SK-N-SH (cell line): Measurements from ENCODE around the gene JMJD8. TPM values are rescaled to one million over a fixed set of nuclear protein-coding genes. Genes with fewer than 3 reads are reported as not detected.

Experiments
- CTCF ChIA-PET: fragments of 300-600, 350-600 bp; formaldehyde crosslinking; extraction: SDS; loops from one replicate; lab custom pipeline; 2021; lab: Yijun Ruan, JAX
- POLR2A ChIA-PET: fragments of 350-600 bp; sonication (Branson Sonifier 250); formaldehyde crosslinking; extraction: SDS; loops from one replicate; lab custom pipeline; 2020; ENCODE audit warnings: antibody characterized with exemption, inconsistent platforms; lab: Yijun Ruan, JAX
- DNase-seq: peaks from one replicate; pipeline ENCODE4 v3.0.0; 2012
- H2AFZ ChIP-seq: fragments of 200-600 bp; sonication (generic); 2 replicates; pipeline ENCODE4 v1.8.1; 2016; ENCODE audit warnings: antibody characterized with exemption, mild to moderate bottlenecking, low read depth
- H3F3A ChIP-seq: fragments of 200-600 bp; sonication (generic); replicated peaks from 2 replicates; pipeline ENCODE3; 2016; ENCODE audit warnings: antibody characterized with exemption, mild to moderate bottlenecking; ENCODE audit not compliant: insufficient read depth
- H3K27ac ChIP-seq, 2 experiments: fragments of 200-500 bp in 1 of 2; fragments of 200-600 bp in 1 of 2; sonication (Bioruptor generic) in 1 of 2; sonication (generic), shearing (Covaris generic) in 1 of 2; 2 replicates each; pipeline versions ENCODE4 v1.5.1 to v1.6.1; 2014 to 2016; ENCODE audit warnings: low read depth in 2 of 2, inconsistent platforms in 1 of 2, low read length in 1 of 2, mild to moderate bottlenecking in 1 of 2, mixed read lengths in 1 of 2
- H3K27me3 ChIP-seq: fragments of 200-600 bp; sonication (generic), shearing (Covaris generic); 2 replicates; pipeline ENCODE4 v1.6.1; 2016; ENCODE audit warnings: mixed run types; ENCODE audit not compliant: insufficient read depth
- H3K36me3 ChIP-seq, 2 experiments: fragments of 200-500 bp in 1 of 2; fragments of 200-600 bp in 1 of 2; sonication (Bioruptor generic) in 1 of 2; sonication (generic) in 1 of 2; replicated peaks in 1 of 2; 2 replicates each; pipeline versions ENCODE3 to v1.5.1; 2014 to 2016; ENCODE audit warnings: low read length in 1 of 2, mild to moderate bottlenecking in 1 of 2; ENCODE audit not compliant: insufficient read depth in 2 of 2, control insufficient read depth in 1 of 2
- H3K4me1 ChIP-seq, 2 experiments: fragments of 200-500 bp in 1 of 2; fragments of 200-600 bp in 1 of 2; sonication (Bioruptor generic) in 1 of 2; sonication (generic), shearing (Covaris generic) in 1 of 2; 2 replicates each; pipeline versions ENCODE4 v1.5.1 to v1.6.1; 2014 to 2016; ENCODE audit warnings: low read depth in 1 of 2, low read length in 1 of 2, mixed run types in 1 of 2; ENCODE audit not compliant: insufficient read depth in 2 of 2, control insufficient read depth in 1 of 2
- H3K4me2 ChIP-seq: fragments of 200-600 bp; sonication (generic), shearing (Covaris generic); 2 replicates; pipeline ENCODE4 v1.6.1; 2017; ENCODE audit warnings: mixed run types
- H3K4me3 ChIP-seq, 2 experiments: fragments of 200-500 bp in 1 of 2; fragments of 200-600 bp in 1 of 2; sonication (Bioruptor generic) in 1 of 2; sonication (generic), shearing (Covaris generic) in 1 of 2; 2 replicates each; pipeline versions ENCODE4 v1.5.1 to v1.8.1; 2014 to 2016; ENCODE audit warnings: low read depth in 2 of 2, inconsistent platforms in 1 of 2, low read length in 1 of 2, mild to moderate bottlenecking in 1 of 2, mixed read lengths in 1 of 2, moderate library complexity in 1 of 2
- H3K79me2 ChIP-seq: fragments of 200-600 bp; sonication (generic); 2 replicates; pipeline ENCODE4 v1.8.1; 2017; ENCODE audit warnings: mild to moderate bottlenecking; ENCODE audit not compliant: insufficient read depth
- H3K9ac ChIP-seq: fragments of 200-600 bp; sonication (generic); 2 replicates; pipeline ENCODE4 v1.6.1; 2017; ENCODE audit warnings: mixed run types
- H3K9me2 ChIP-seq: fragments of 200-600 bp; sonication (generic); 2 replicates; pipeline ENCODE4 v1.6.1; 2017; ENCODE audit warnings: mixed run types
- H3K9me3 ChIP-seq: fragments of 200-600 bp; sonication (generic); 2 replicates; pipeline ENCODE4 v1.6.1; 2017; ENCODE audit warnings: mixed run types, mild to moderate bottlenecking, moderate library complexity
- H4K20me1 ChIP-seq: fragments of 200-600 bp; sonication (generic); 2 replicates; pipeline ENCODE4 v1.6.1; 2017; ENCODE audit warnings: mild to moderate bottlenecking, mixed run types; ENCODE audit not compliant: insufficient read depth
- CHD2 ChIP-seq: fragments of 150-350 bp; IDR thresholded peaks from 2 replicates; pipeline ENCODE4 v1.6.1; 2018; ENCODE audit warnings: low read length; ENCODE audit not compliant: partially characterized antibody
- GATA2 ChIP-seq: sonication (generic); formaldehyde crosslinking; IDR thresholded peaks from 2 replicates; pipeline ENCODE4 v1.5.0; 2020; ENCODE audit warnings: mild to moderate bottlenecking, missing genetic modification reagents
- MEF2A ChIP-seq: IDR thresholded peaks from 2 replicates; pipeline ENCODE4 v1.4.0; 2012; ENCODE audit warnings: low read depth, borderline replicate concordance
- NFIC ChIP-seq: IDR thresholded peaks from 2 replicates; pipeline ENCODE4 v1.4.0; 2012; ENCODE audit warnings: borderline replicate concordance
- SIN3A ChIP-seq: IDR thresholded peaks from 2 replicates; pipeline ENCODE4 v1.6.1; 2012; ENCODE audit warnings: low read depth, mild to moderate bottlenecking, low read length, moderate library complexity, borderline replicate concordance
- SMC3 ChIP-seq: IDR thresholded peaks from 2 replicates; pipeline ENCODE4 v1.6.1; 2012; ENCODE audit warnings: low read depth, low read length, improper control_type of control experiment
- TCF12 ChIP-seq: IDR thresholded peaks from 2 replicates; pipeline ENCODE4 v1.4.0; 2012
- TEAD4 ChIP-seq: IDR thresholded peaks from 2 replicates; pipeline ENCODE4 v1.4.0; 2012; ENCODE audit warnings: mild to moderate bottlenecking, borderline replicate concordance; ENCODE audit not compliant: insufficient read depth
- USF1 ChIP-seq: IDR thresholded peaks from 2 replicates; pipeline ENCODE4 v1.4.0; 2012; ENCODE audit warnings: low read depth, borderline replicate concordance
- YY1 ChIP-seq: IDR thresholded peaks from 2 replicates; pipeline ENCODE4 v1.4.0; 2012; ENCODE audit warnings: low read depth, mild to moderate bottlenecking
- WGBS: methylation state at CpG from one replicate; pipeline ENCODE4 v1.1.6; 2017; ENCODE audit warnings: low lambda C conversion rate; 5-methylcytosine and 5-hydroxymethylcytosine counted together
- polyA plus RNA-seq, 3 experiments: library from polyadenylated mRNA; depleted of rRNA; stranded (reverse); fragments of >200 nt; gene quantifications; 2 replicates each; pipeline ENCODE4 v1.2.3, GENCODE V29; 2012
- TF ChIP-seq, protein P1 (sequence below): fragments of 150-350 bp; IDR thresholded peaks from 2 replicates; pipeline ENCODE4 v1.6.1; 2017; ENCODE audit warnings: antibody characterized with exemption, low read length, low read depth, borderline replicate concordance
- TF ChIP-seq, protein P2 (sequence below): IDR thresholded peaks from 2 replicates; pipeline ENCODE4 v1.4.0; 2012; ENCODE audit warnings: low read depth, borderline replicate concordance
- TF ChIP-seq, protein P3 (sequence below): fragments of 200-600 bp; sonication (generic); IDR thresholded peaks from 2 replicates; pipeline ENCODE4 v1.6.1; 2017; ENCODE audit warnings: antibody characterized with exemption, mild to moderate bottlenecking, moderate library complexity

JMJD8 gene
- polyA plus RNA-seq, 1 of the 3 experiments (the other 2 are of a cell fraction), result 67.0 TPM

GRCh38 chr16:638836-639235, 45.3 kb downstream of the JMJD8 start:
- H3K27ac ChIP-seq, result no peak overlapping the region
- ChIA-PET CTCF (interaction anchor here (0.9 to 1.4 kb wide), 5 partner anchors 9 to 29 kb away, joined by 3 to 11 read pairs (median 5); partner anchors contain the start of genes RHOT2 and WDR90), POLR2A (no interaction called here)

More at GRCh38 chr16:638836-639235, 45.3 kb downstream of the JMJD8 start:
- H3K79me2 ChIP-seq, result peaks cover 22% of the 10 kb centered on the region; the same call in 1 of the 2 replicates
- H3K9ac ChIP-seq, result no peak overlapping the region
- H3K36me3 ChIP-seq, result peaks cover 0 to 7% of the 10 kb centered on the region in 2 experiments
- no peak for DNase-seq
- H3F3A ChIP-seq, result peaks cover 13% of the 10 kb centered on the region
- 82% methylated on average over 8 of the region's 9 CpGs for WGBS
- H3K9me2 ChIP-seq, result no peaks in the 10 kb centered on the region
- H3K9me3 ChIP-seq, result no peaks in the 10 kb centered on the region
- no peak overlapping the region for H3K4me2 ChIP-seq
- H3K27me3 ChIP-seq, result no peaks in the 10 kb centered on the region
- TF ChIP-seq, protein P1, sequence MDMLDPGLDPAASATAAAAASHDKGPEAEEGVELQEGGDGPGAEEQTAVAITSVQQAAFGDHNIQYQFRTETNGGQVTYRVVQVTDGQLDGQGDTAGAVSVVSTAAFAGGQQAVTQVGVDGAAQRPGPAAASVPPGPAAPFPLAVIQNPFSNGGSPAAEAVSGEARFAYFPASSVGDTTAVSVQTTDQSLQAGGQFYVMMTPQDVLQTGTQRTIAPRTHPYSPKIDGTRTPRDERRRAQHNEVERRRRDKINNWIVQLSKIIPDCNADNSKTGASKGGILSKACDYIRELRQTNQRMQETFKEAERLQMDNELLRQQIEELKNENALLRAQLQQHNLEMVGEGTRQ, result no peak
- TF ChIP-seq NFIC (no peak), GATA2 (CRISPR knock-in tag) (no peak), SIN3A (no peak), YY1 (no peak), SMC3 (no peak), CHD2 (no peak), USF1 (no peak), MEF2A (no peak), TEAD4 (no peak), TCF12 (no peak)
- TF ChIP-seq, protein P2, sequence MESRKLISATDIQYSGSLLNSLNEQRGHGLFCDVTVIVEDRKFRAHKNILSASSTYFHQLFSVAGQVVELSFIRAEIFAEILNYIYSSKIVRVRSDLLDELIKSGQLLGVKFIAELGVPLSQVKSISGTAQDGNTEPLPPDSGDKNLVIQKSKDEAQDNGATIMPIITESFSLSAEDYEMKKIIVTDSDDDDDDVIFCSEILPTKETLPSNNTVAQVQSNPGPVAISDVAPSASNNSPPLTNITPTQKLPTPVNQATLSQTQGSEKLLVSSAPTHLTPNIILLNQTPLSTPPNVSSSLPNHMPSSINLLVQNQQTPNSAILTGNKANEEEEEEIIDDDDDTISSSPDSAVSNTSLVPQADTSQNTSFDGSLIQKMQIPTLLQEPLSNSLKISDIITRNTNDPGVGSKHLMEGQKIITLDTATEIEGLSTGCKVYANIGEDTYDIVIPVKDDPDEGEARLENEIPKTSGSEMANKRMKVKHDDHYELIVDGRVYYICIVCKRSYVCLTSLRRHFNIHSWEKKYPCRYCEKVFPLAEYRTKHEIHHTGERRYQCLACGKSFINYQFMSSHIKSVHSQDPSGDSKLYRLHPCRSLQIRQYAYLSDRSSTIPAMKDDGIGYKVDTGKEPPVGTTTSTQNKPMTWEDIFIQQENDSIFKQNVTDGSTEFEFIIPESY, result no peak
- TF ChIP-seq, protein P3, sequence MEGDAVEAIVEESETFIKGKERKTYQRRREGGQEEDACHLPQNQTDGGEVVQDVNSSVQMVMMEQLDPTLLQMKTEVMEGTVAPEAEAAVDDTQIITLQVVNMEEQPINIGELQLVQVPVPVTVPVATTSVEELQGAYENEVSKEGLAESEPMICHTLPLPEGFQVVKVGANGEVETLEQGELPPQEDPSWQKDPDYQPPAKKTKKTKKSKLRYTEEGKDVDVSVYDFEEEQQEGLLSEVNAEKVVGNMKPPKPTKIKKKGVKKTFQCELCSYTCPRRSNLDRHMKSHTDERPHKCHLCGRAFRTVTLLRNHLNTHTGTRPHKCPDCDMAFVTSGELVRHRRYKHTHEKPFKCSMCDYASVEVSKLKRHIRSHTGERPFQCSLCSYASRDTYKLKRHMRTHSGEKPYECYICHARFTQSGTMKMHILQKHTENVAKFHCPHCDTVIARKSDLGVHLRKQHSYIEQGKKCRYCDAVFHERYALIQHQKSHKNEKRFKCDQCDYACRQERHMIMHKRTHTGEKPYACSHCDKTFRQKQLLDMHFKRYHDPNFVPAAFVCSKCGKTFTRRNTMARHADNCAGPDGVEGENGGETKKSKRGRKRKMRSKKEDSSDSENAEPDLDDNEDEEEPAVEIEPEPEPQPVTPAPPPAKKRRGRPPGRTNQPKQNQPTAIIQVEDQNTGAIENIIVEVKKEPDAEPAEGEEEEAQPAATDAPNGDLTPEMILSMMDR, result no peak
- H4K20me1 ChIP-seq, result no peaks in the 10 kb centered on the region; the same call in 1 of the 2 replicates
- H2AFZ ChIP-seq, result no peak overlapping the region
- no peak overlapping the region for H3K4me3 ChIP-seq
- peaks cover 6 to 42% of the 10 kb centered on the region in 2 experiments; a peak in 2 of 4 replicates for H3K4me1 ChIP-seq
